Activated CD4-positive, alpha-beta T cell treated with anti-CD3 and anti-CD28 coated beads for 4 hours (primary cell): ENCODE results near the gene GUCY1A1.

Experiments
- DNase-seq, 2 donors: peaks; one replicate each; pipeline ENCODE4 v3.0.0-alpha.2; 2020

GUCY1A1 gene

GRCh38 chr4:155781249-155781831, 114.7 kb downstream of the GUCY1A1 start:
- no peak for DNase-seq
